HCT116 (cell line): Measurements from ENCODE around the gene ADCY1. TPM values are rescaled to one million over a fixed set of nuclear protein-coding genes. Genes with fewer than 3 reads are reported as not detected.

Source experiments
- ATAC-seq: fragments of 200-7000 bp; cut with Tn5 transposase; 2 replicates; pipeline ENCODE4 v1.9.1; 2020; ENCODE audit warnings: mild to moderate bottlenecking, moderate library complexity
- BruUV-seq: library from RNA; stranded (reverse); fragments of 400-500 nt; replicated peaks from 2 replicates; lab custom pipeline; 2021; lab: Mats Ljungman, UMichigan
- CTCF ChIA-PET: fragments of 300-600 bp; sonication (Branson Sonifier 250); formaldehyde crosslinking; loops from one replicate; lab custom pipeline; 2021; ENCODE audit warnings: antibody characterized with exemption; lab: Charles Lee
- POLR2A ChIA-PET: fragments of 300-600, 350-600 bp; sonication (Branson Sonifier 250); formaldehyde crosslinking; loops from one replicate; lab custom pipeline; 2021; ENCODE audit warnings: antibody characterized with exemption; lab: Charles Lee
- RAD21 ChIA-PET, 2 experiments: fragments of 300-600 bp; sonication (Branson Sonifier 250); formaldehyde crosslinking; loops; one replicate each; lab custom pipeline; 2023; ENCODE audit warnings: low total read pairs in 2 of 2; ENCODE audit not compliant: uncharacterized antibody in 2 of 2, unreplicated experiment in 2 of 2, low non-redundant PET in 1 of 2; lab: Charles Lee
- DNase-seq: peaks from one replicate; pipeline ENCODE4 v3.0.0-alpha.2; 2010; ENCODE audit warnings: low read depth, low spot score
- H2AFZ ChIP-seq: fragments of 200-600 bp; shearing (Covaris generic), sonication (generic); 2 replicates; pipeline ENCODE4 v1.6.1; 2017; ENCODE audit warnings: low read depth, mixed run types, mixed read lengths, antibody characterized with exemption, low read length; ENCODE audit not compliant: poor library complexity, severe bottlenecking
- H3K27ac ChIP-seq: 2 replicates; pipeline ENCODE4 v1.5.1; 2012; ENCODE audit warnings: low read depth, low read length
- H3K27me3 ChIP-seq: fragments of 200-600 bp; sonication (generic); 2 replicates; pipeline ENCODE4 v1.6.1; 2016; ENCODE audit warnings: mixed run types, low read length, mixed read lengths; ENCODE audit not compliant: insufficient read depth
- H3K36me3 ChIP-seq, 2 experiments: fragments of 200-500 bp in 1 of 2; fragments of 200-600 bp in 1 of 2; sonication (Bioruptor generic) in 1 of 2; sonication (generic) in 1 of 2; 2 replicates each; pipeline versions ENCODE4 v1.5.1 to v1.6.1; 2014 to 2016; ENCODE audit warnings: low read length in 2 of 2, inconsistent platforms in 1 of 2, mixed read lengths in 1 of 2, mixed run types in 1 of 2; ENCODE audit not compliant: insufficient read depth in 2 of 2, control insufficient read depth in 1 of 2
- H3K4me1 ChIP-seq, 2 experiments: fragments of 200-600 bp in 1 of 2; sonication (generic) in 1 of 2; 2 replicates each; pipeline versions ENCODE4 v1.5.1 to v1.6.1; 2012 to 2017; ENCODE audit warnings: low read length in 2 of 2, inconsistent platforms in 1 of 2, mild to moderate bottlenecking in 1 of 2, mixed read lengths in 1 of 2, mixed run types in 1 of 2, moderate library complexity in 1 of 2; ENCODE audit not compliant: insufficient read depth in 2 of 2, control insufficient read depth in 1 of 2
- H3K4me2 ChIP-seq: fragments of 200-600 bp; sonication (generic); 2 replicates; pipeline ENCODE4 v1.6.1; 2017; ENCODE audit warnings: mixed run types, low read length, mixed read lengths
- H3K4me3 ChIP-seq, 2 experiments: fragments of 200-600 bp in 1 of 2; sonication (generic) in 1 of 2; replicated peaks in 1 of 2; 2 replicates each; pipeline ENCODE4 v1.5.1; 2011 to 2016; ENCODE audit warnings: low read length in 2 of 2, control low read depth in 1 of 2, low read depth in 1 of 2, mild to moderate bottlenecking in 1 of 2, mixed read lengths in 1 of 2, mixed run types in 1 of 2
- H3K79me2 ChIP-seq: fragments of 200-600 bp; sonication (generic); 2 replicates; pipeline ENCODE4 v1.6.1; 2017; ENCODE audit warnings: mild to moderate bottlenecking, mixed run types, low read length, moderate library complexity, mixed read lengths; ENCODE audit not compliant: insufficient read depth
- H3K9ac ChIP-seq: fragments of 200-600 bp; sonication (generic); 2 replicates; pipeline ENCODE4 v1.6.1; 2016; ENCODE audit warnings: low read length, mixed read lengths
- H3K9me2 ChIP-seq: fragments of 200-600 bp; sonication (generic), shearing (Covaris generic); 2 replicates; pipeline ENCODE4 v1.6.1; 2017; ENCODE audit warnings: mixed run types, mild to moderate bottlenecking, moderate library complexity; ENCODE audit not compliant: insufficient read depth
- H3K9me3 ChIP-seq, 2 experiments: fragments of 200-500 bp in 1 of 2; fragments of 200-600 bp in 1 of 2; sonication (Bioruptor generic) in 1 of 2; sonication (generic) in 1 of 2; 2 replicates each; pipeline ENCODE4 v1.6.1; 2014 to 2017; ENCODE audit warnings: low read length in 2 of 2, mixed read lengths in 2 of 2, inconsistent platforms in 1 of 2, low read depth in 1 of 2, mild to moderate bottlenecking in 1 of 2, mixed run types in 1 of 2, moderate library complexity in 1 of 2; ENCODE audit not compliant: control insufficient read depth in 1 of 2, insufficient read depth in 1 of 2
- H4K20me1 ChIP-seq: fragments of 200-600 bp; sonication (generic), shearing (Covaris generic); 2 replicates; pipeline ENCODE4 v1.6.1; 2017; ENCODE audit warnings: mixed run types, mild to moderate bottlenecking, moderate library complexity; ENCODE audit not compliant: insufficient read depth
- CBX3 ChIP-seq: IDR thresholded peaks from 2 replicates; pipeline ENCODE4 v1.6.1; 2012; ENCODE audit warnings: low read depth
- EGR1 ChIP-seq: IDR thresholded peaks from 2 replicates; pipeline ENCODE4 v1.6.1; 2012; ENCODE audit warnings: low read depth
- EZH2 ChIP-seq: fragments of 200-600 bp; sonication (generic); IDR thresholded peaks from 2 replicates; pipeline ENCODE4 v1.6.1; 2017; ENCODE audit warnings: antibody characterized with exemption, mixed run types
- JUND ChIP-seq: IDR thresholded peaks from 2 replicates; pipeline ENCODE4 v1.6.1; 2012
- POLR2A ChIP-seq: IDR thresholded peaks from 2 replicates; pipeline ENCODE4 v1.7.0; 2011; ENCODE audit warnings: borderline replicate concordance; ENCODE audit not compliant: insufficient read depth, insufficient read length; ENCODE audit errors: extremely low read depth
- POLR2AphosphoS5 ChIP-seq: IDR thresholded peaks from 2 replicates; pipeline ENCODE4 v1.6.1; 2011; ENCODE audit warnings: mild to moderate bottlenecking, low read depth, low read length, moderate library complexity
- RAD21 ChIP-seq: IDR thresholded peaks from 2 replicates; pipeline ENCODE4 v1.6.1; 2012; ENCODE audit warnings: low read depth, mild to moderate bottlenecking
- SRF ChIP-seq: IDR thresholded peaks from 2 replicates; pipeline ENCODE4 v1.6.1; 2012; ENCODE audit warnings: low read depth
- TCF7L2 ChIP-seq: IDR thresholded peaks from 2 replicates; pipeline ENCODE4 v1.7.0; 2011; ENCODE audit warnings: borderline replicate concordance, inconsistent platforms; ENCODE audit not compliant: insufficient read depth, insufficient read length; ENCODE audit errors: extremely low read depth
- ZNF274 ChIP-seq: fragments of 200-500 bp; sonication (Bioruptor generic); IDR thresholded peaks from 2 replicates; pipeline ENCODE4 v1.6.1; 2014; ENCODE audit warnings: mild to moderate bottlenecking, low read depth, low read length, inconsistent platforms
- intact Hi-C: fragments of 100-400 bp; cut with micrococcal nuclease; formaldehyde crosslinking; loops from 2 replicates; pipeline ENCODE4 v1.10.0; 2022
- total RNA-seq: library from RNA; stranded (reverse); gene quantifications from one replicate; pipeline ENCODE4 v1.2.1, GENCODE V29; 2021; ENCODE audit not compliant: unreplicated experiment
- TF ChIP-seq, protein P1 (sequence below), 3 experiments: fragments of 200-600 bp in 1 of 3; sonication (generic) in 1 of 3; IDR thresholded peaks in 2 of 3; conservative IDR thresholded peaks in 1 of 3; 2 replicates each; pipeline ENCODE4 v1.5.1; 2012 to 2017; ENCODE audit warnings: low read depth in 2 of 3, low read length in 2 of 3, antibody characterized with exemption in 1 of 3, borderline replicate concordance in 1 of 3, control low read depth in 1 of 3, mild to moderate bottlenecking in 1 of 3, mixed read lengths in 1 of 3, mixed run types in 1 of 3, moderate library complexity in 1 of 3; ENCODE audit not compliant: insufficient read depth in 1 of 3
- TF ChIP-seq, protein P2 (sequence below): IDR thresholded peaks from 2 replicates; pipeline ENCODE4 v1.6.1; 2012

Gene ADCY1
- total RNA-seq, 1 experiment from 2014 or later: 0.05 TPM

DNA sequence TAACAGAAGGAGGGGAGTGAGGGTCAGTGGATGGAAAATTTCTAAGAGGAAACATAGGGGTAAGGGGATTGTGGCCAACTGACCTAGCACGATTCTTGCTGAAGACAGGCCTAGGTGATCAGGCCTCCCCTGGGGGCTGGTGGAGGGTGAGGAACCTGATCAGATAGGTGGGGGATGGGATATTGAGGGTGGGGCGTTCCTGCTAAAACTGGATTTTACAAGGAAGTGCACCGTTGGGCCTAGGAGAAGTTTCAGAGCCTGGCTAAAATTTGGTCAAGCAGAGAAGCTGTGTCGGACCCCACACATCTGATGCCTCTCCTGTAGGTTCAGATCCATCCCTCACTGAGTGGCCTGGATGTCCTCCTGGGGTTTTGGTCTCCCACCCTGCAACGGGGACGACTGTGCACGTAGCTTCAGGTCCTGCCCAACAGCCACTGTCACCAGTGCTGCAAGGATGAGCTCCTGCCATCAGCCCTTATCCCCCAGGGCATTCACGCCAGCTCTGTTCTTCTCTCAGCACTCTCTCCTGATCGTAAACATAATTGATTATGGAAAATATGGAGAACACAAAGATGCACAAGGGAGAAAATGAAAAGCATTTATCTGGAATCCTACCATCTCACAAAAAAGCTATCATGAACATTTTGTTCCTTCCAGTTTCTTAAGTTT, 89.9 kb downstream of the ADCY1 start:
- ATAC-seq (no peak), DNase-seq (no peak)
- Histone ChIP-seq H3K4me1 (no peaks in the 10 kb centered on the region), H4K20me1 (no peaks in the 10 kb centered on the region), H3K9me3 (no peaks in the 10 kb centered on the region), H3K79me2 (no peaks in the 10 kb centered on the region), H3K4me2 (no peak overlapping the region), H3K27me3 (no peaks in the 10 kb centered on the region), H3K27ac (no peak overlapping the region), H3K9me2 (no peaks in the 10 kb centered on the region), H2AFZ (no peak overlapping the region), H3K4me3 (no peak overlapping the region), H3K9ac (no peak overlapping the region), H3K36me3 (no peaks in the 10 kb centered on the region)
- BruUV-seq: no TSS peak
- TF ChIP-seq EGR1 (no peak), TCF7L2 (no peak), JUND (no peak)
- TF ChIP-seq, protein P1, sequence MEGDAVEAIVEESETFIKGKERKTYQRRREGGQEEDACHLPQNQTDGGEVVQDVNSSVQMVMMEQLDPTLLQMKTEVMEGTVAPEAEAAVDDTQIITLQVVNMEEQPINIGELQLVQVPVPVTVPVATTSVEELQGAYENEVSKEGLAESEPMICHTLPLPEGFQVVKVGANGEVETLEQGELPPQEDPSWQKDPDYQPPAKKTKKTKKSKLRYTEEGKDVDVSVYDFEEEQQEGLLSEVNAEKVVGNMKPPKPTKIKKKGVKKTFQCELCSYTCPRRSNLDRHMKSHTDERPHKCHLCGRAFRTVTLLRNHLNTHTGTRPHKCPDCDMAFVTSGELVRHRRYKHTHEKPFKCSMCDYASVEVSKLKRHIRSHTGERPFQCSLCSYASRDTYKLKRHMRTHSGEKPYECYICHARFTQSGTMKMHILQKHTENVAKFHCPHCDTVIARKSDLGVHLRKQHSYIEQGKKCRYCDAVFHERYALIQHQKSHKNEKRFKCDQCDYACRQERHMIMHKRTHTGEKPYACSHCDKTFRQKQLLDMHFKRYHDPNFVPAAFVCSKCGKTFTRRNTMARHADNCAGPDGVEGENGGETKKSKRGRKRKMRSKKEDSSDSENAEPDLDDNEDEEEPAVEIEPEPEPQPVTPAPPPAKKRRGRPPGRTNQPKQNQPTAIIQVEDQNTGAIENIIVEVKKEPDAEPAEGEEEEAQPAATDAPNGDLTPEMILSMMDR (IDR thresholded peaks at IDR 0.05 in 2 of 3, conservative IDR thresholded peaks at IDR 0.05 in 1 of 3; ENCODE audit: borderline replicate concordance in 1 of 3, insufficient read depth in 1 of 3, low read depth in 2 of 3, low read length in 2 of 3): no peak
- CTCF ChIA-PET: interaction anchor here (0.9 to 2.0 kb wide), 8 partner anchors 8 to 259 kb away, joined by 3 to 8 read pairs (median 3); no protein-coding TSS in a partner anchor
- intact Hi-C loops: loop anchor here (1.0 kb wide), 1 partner anchor 190 kb away; no protein-coding TSS in a partner anchor
- POLR2A ChIA-PET: no interaction called here
- RAD21 ChIA-PET: interaction anchor here in 1 of 2 experiments (0.8 kb wide), 1 partner anchor 190 kb away, joined by 4 read pairs; no protein-coding TSS in a partner anchor

DNA sequence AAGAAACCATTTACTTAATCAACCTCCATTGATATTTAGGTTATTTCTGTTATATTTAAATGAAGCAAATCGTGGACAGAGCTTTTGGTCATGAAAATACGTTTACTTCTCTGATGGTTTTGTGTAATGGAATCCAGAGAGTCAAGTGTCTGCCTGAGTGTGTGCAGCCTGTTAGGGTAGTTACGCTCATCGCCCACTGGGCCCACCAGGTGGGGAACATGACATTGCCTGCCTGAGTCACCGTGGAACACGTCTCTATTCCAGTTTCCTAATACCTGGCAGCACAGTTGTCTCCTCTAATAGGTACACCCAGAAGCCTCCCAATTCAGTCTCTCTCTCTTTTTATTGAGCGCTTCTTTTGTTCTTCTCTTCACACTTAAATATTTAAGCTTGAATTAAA, 91.0 kb downstream of the ADCY1 start:
- no peaks in the 10 kb centered on the region for H3K36me3 ChIP-seq
- H3K4me3 ChIP-seq: no peak overlapping the region
- RAD21 ChIA-PET: no interaction called here
- no peaks in the 10 kb centered on the region for H4K20me1 ChIP-seq
- H3K9ac ChIP-seq: no peak overlapping the region
- intact Hi-C loops: no loop called here
- TF ChIP-seq, protein P1 (IDR thresholded peaks at IDR 0.05 in 2 of 3, conservative IDR thresholded peaks at IDR 0.05 in 1 of 3; ENCODE audit: borderline replicate concordance in 1 of 3, insufficient read depth in 1 of 3, low read depth in 2 of 3, low read length in 2 of 3): no peak
- TF ChIP-seq CBX3 (no peak), POLR2A (no peak), ZNF274 (no peak), RAD21 (no peak), EZH2 (no peak), SRF (no peak), POLR2AphosphoS5 (no peak), EGR1 (no peak)
- TF ChIP-seq, protein P2, sequence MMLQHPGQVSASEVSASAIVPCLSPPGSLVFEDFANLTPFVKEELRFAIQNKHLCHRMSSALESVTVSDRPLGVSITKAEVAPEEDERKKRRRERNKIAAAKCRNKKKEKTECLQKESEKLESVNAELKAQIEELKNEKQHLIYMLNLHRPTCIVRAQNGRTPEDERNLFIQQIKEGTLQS: no peak
- no peak overlapping the region for H3K4me2 ChIP-seq
- H3K9me2 ChIP-seq: no peaks in the 10 kb centered on the region
- H2AFZ ChIP-seq: no peak overlapping the region
- DNase-seq (no peak), ATAC-seq (no peak)
- no TSS peak for BruUV-seq
- H3K9me3 ChIP-seq: no peaks in the 10 kb centered on the region
- H3K4me1 ChIP-seq: no peaks in the 10 kb centered on the region
- H3K79me2 ChIP-seq: no peaks in the 10 kb centered on the region
- H3K27ac ChIP-seq: no peak overlapping the region
- CTCF ChIA-PET: no interaction called here
- POLR2A ChIA-PET: no interaction called here
- H3K27me3 ChIP-seq: peaks cover 2% of the 10 kb centered on the region; the same call in 1 of the 2 replicates
